ENCODE results near the gene KRTAP1-1. TPM values are rescaled to one million over a fixed set of nuclear protein-coding genes. Genes with fewer than 3 reads are reported as not detected.

The KRTAP1-1 gene
- total RNA-seq, 1 experiment from 2014 or later, result not detected

DNA sequence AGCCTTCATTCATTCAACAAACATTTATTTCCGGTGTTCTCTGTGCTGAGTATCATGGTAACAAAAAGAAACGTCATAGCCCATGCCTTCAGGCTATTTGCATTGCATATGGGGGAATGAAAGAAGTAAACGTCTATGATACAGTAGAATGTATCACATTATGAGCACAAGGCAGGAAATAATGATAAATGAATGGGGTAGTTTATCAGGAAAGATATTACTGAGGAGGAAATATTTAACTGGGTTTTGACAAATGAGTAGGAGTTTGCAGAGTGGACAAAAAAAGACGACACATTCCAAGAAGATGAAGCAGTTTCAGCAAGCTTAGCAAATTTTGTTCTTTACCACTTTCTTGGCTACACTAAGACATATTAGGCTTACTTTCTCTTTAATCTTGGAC, 41.4 kb upstream of the KRTAP1-1 start:
- Histone ChIP-seq H3K4me2 (ENCODE audit: low read length) (peak overlapping the region; percentile 49), H3K4me1 (ENCODE audit: insufficient read depth, low read length) (peaks cover 14% of the 10 kb centered on the region), H3K79me2 (ENCODE audit: low read length) (no peaks in the 10 kb centered on the region), H3F3A (ENCODE audit: low read length, unreplicated experiment) (peaks cover 4% of the 10 kb centered on the region), H3K9me3 (ENCODE audit: low read length) (no peaks in the 10 kb centered on the region), H3K9ac (ENCODE audit: low read length) (no peak overlapping the region), H3K27ac (ENCODE audit: low read length) (peak overlapping the region; percentile 81), H3K9me2 (replicated peaks; ENCODE audit: low read length) (no peaks in the 10 kb centered on the region), H4K20me1 (ENCODE audit: low read length) (no peaks in the 10 kb centered on the region), H3K4me3 (ENCODE audit: low read length) (no peak overlapping the region), H2AFZ (ENCODE audit: low read length) (no peak overlapping the region), H3K27me3 (ENCODE audit: low read length) (no peaks in the 10 kb centered on the region), H3K36me3 (ENCODE audit: low read depth, low read length) (no peaks in the 10 kb centered on the region)
- POLR2A ChIA-PET (ENCODE audit: unreplicated experiment), result no interaction called here
- ATAC-seq, result peak; percentile 59
- intact Hi-C loops (cut with micrococcal nuclease), result no loop called here
- TF ChIP-seq EZH2phosphoT487 (IDR thresholded peaks at IDR 0.05; ENCODE audit: borderline replicate concordance, low read length) (no peak), EZH2 (IDR thresholded peaks at IDR 0.05; ENCODE audit: low read length, unreplicated experiment) (no peak), CTCF (conservative IDR thresholded peaks at IDR 0.05; ENCODE audit: low read depth, low read length) (no peak)
- CTCF ChIA-PET, result no interaction called here
- no TSS peak for BruUV-seq (replicated peaks)
- peak; percentile 91 for DNase-seq

GRCh38 chr17:41076788-41077187, 35.5 kb upstream of the KRTAP1-1 start:
- Histone ChIP-seq H3K9me2 (replicated peaks; ENCODE audit: low read length) (no peaks in the 10 kb centered on the region), H3K79me2 (ENCODE audit: low read length) (no peaks in the 10 kb centered on the region), H3K27me3 (ENCODE audit: low read length) (no peaks in the 10 kb centered on the region), H3K36me3 (ENCODE audit: low read depth, low read length) (no peaks in the 10 kb centered on the region), H3K9me3 (ENCODE audit: low read length) (no peaks in the 10 kb centered on the region), H3K4me2 (ENCODE audit: low read length) (no peak overlapping the region), H3K4me3 (ENCODE audit: low read length) (no peak overlapping the region), H3K9ac (ENCODE audit: low read length) (no peak overlapping the region), H4K20me1 (ENCODE audit: low read length) (no peaks in the 10 kb centered on the region), H2AFZ (ENCODE audit: low read length) (no peak overlapping the region), H3K4me1 (ENCODE audit: insufficient read depth, low read length) (no peaks in the 10 kb centered on the region), H3F3A (ENCODE audit: low read length, unreplicated experiment) (no peaks in the 10 kb centered on the region), H3K27ac (ENCODE audit: low read length) (no peak overlapping the region)
- BruUV-seq (replicated peaks), result no TSS peak
- ATAC-seq, result no peak
- no peak for DNase-seq
- CTCF ChIA-PET, result interaction anchor here (0.6 kb wide), 1 partner anchor 601 kb away, joined by 3 read pairs; no protein-coding TSS in a partner anchor
- intact Hi-C loops (cut with micrococcal nuclease), result no loop called here
- TF ChIP-seq EZH2 (IDR thresholded peaks at IDR 0.05; ENCODE audit: low read length, unreplicated experiment) (no peak), CTCF (conservative IDR thresholded peaks at IDR 0.05; ENCODE audit: low read depth, low read length) (no peak), EZH2phosphoT487 (IDR thresholded peaks at IDR 0.05; ENCODE audit: borderline replicate concordance, low read length) (no peak)
- POLR2A ChIA-PET (ENCODE audit: unreplicated experiment), result no interaction called here

GRCh38 chr17:41073676-41074075, 32.4 kb upstream of the KRTAP1-1 start:
- Histone ChIP-seq H3F3A (ENCODE audit: low read length, unreplicated experiment) (no peaks in the 10 kb centered on the region), H3K27me3 (ENCODE audit: low read length) (no peaks in the 10 kb centered on the region), H3K9me3 (ENCODE audit: low read length) (no peaks in the 10 kb centered on the region), H3K4me2 (ENCODE audit: low read length) (no peak overlapping the region), H3K4me3 (ENCODE audit: low read length) (no peak overlapping the region), H2AFZ (ENCODE audit: low read length) (no peak overlapping the region), H4K20me1 (ENCODE audit: low read length) (no peaks in the 10 kb centered on the region), H3K4me1 (ENCODE audit: insufficient read depth, low read length) (no peaks in the 10 kb centered on the region), H3K79me2 (ENCODE audit: low read length) (no peaks in the 10 kb centered on the region), H3K36me3 (ENCODE audit: low read depth, low read length) (no peaks in the 10 kb centered on the region), H3K9ac (ENCODE audit: low read length) (no peak overlapping the region), H3K9me2 (replicated peaks; ENCODE audit: low read length) (no peaks in the 10 kb centered on the region), H3K27ac (ENCODE audit: low read length) (no peak overlapping the region)
- POLR2A ChIA-PET (ENCODE audit: unreplicated experiment), result no interaction called here
- no TSS peak for BruUV-seq (replicated peaks)
- CTCF ChIA-PET, result no interaction called here
- DNase-seq (no peak), ATAC-seq (no peak)
- no peak for TF ChIP-seq EZH2 (IDR thresholded peaks at IDR 0.05; ENCODE audit: low read length, unreplicated experiment)
- TF ChIP-seq CTCF (conservative IDR thresholded peaks at IDR 0.05; ENCODE audit: low read depth, low read length), result no peak
- TF ChIP-seq EZH2phosphoT487 (IDR thresholded peaks at IDR 0.05; ENCODE audit: borderline replicate concordance, low read length), result no peak
- intact Hi-C loops (cut with micrococcal nuclease), result no loop called here

Data from PC-3 (cell line).